Ramos (cell line): ENCODE results near the gene TPK1.
"Not testable (repeated sequence)": the region's sequence is repeated elsewhere in the genome, so short reads cannot be mapped to it uniquely, and the experiment has no call there.

Source experiments
- in situ Hi-C: fragments of 300-500 bp; cut with MboI; formaldehyde crosslinking; loops from one replicate; pipeline ENCODE4 v1.14.3; 2022; ENCODE audit warnings: low sequenced_read_pairs; ENCODE audit not compliant: unreplicated experiment

The TPK1 gene

GRCh38 chr7:144438759-144439158, 397.1 kb downstream of the TPK1 start:
- in situ Hi-C loops, result no loop called here

- in situ Hi-C loops, result no loop called here
Observed at GRCh38 chr7:144437370-144438191, 398.3 kb downstream of the TPK1 start.

GRCh38 chr7:144436500-144436899, 399.4 kb downstream of the TPK1 start:
- in situ Hi-C loops, result no loop called here

- in situ Hi-C loops, result no loop called here
Observed at GRCh38 chr7:144428431-144428830, 407.4 kb downstream of the TPK1 start.

GRCh38 chr7:144427539-144427938, 408.3 kb downstream of the TPK1 start:
- in situ Hi-C loops, result not testable (repeated sequence)

GRCh38 chr7:144418931-144419330, 416.9 kb downstream of the TPK1 start:
- in situ Hi-C loops, result not testable (repeated sequence)

- in situ Hi-C loops, result no loop called here
Observed at GRCh38 chr7:144416341-144416740, 419.5 kb downstream of the TPK1 start.

- in situ Hi-C loops, result no loop called here
Observed at GRCh38 chr7:144415858-144416257, 420.0 kb downstream of the TPK1 start.

- in situ Hi-C loops, result no loop called here
Observed at GRCh38 chr7:144414815-144415214, 421.0 kb downstream of the TPK1 start.

- in situ Hi-C loops, result no loop called here
Observed at GRCh38 chr7:144410441-144410840, 425.4 kb downstream of the TPK1 start.

- in situ Hi-C loops, result no loop called here
Observed at GRCh38 chr7:144408121-144408520, 427.7 kb downstream of the TPK1 start.

GRCh38 chr7:144407266-144407931, 428.5 kb downstream of the TPK1 start:
- in situ Hi-C loops, result no loop called here

- in situ Hi-C loops, result no loop called here
Observed at GRCh38 chr7:144404946-144405345, 430.9 kb downstream of the TPK1 start.

GRCh38 chr7:144403649-144404061, 432.2 kb downstream of the TPK1 start, which contains the start of gene NOBOX:
Gene NOBOX (minus strand): TSS chr7:144403693.
- in situ Hi-C loops, result no loop called here

- in situ Hi-C loops, result no loop called here
Observed at GRCh38 chr7:144403102-144403501, 432.8 kb downstream of the TPK1 start.
